Suprapubic skin (tissue), 4 donors: ENCODE data around the gene FADS6.

Source experiments
- CTCF ChIP-seq, 2 donors: fragments of 200-600 bp in 1 of 2; fragments of 450-650 bp in 1 of 2; sonication (generic) in 1 of 2; IDR thresholded peaks; one replicate each; pipeline ENCODE4 v1.5.1; 2016 to 2019; ENCODE audit warnings: antibody characterized with exemption in 2 of 2, mild to moderate bottlenecking in 1 of 2, moderate library complexity in 1 of 2
- EP300 ChIP-seq: sonication (generic); formaldehyde crosslinking; IDR thresholded peaks from one replicate; pipeline ENCODE4 v1.6.1; 2017; ENCODE audit warnings: antibody characterized with exemption
- POLR2AphosphoS5 ChIP-seq, 3 donors: sonication (generic); formaldehyde crosslinking; IDR thresholded peaks; one replicate each; pipeline ENCODE4 v1.6.1; 2017; ENCODE audit warnings: antibody characterized with exemption in 3 of 3

- TF ChIP-seq CTCF (IDR thresholded peaks at IDR 0.05) (no peak), POLR2AphosphoS5 (IDR thresholded peaks at IDR 0.05) (no peak), EP300 (no peak)
Measured at GRCh38 chr17:74858672-74859458, 34.6 kb downstream of the FADS6 start.
